ENCODE results near the gene TJAP1.

- TF ChIP-seq CTCF (IDR thresholded peaks at IDR 0.05): no peak
- TF ChIP-seq POLR2A (IDR thresholded peaks at IDR 0.05): no peak
Observed at GRCh38 chr6:43522547-43523261, 45.3 kb downstream of the TJAP1 start.
